Liver (tissue), 9 donors: ENCODE measurements around the gene CDK2AP2. TPM values are rescaled to one million over a fixed set of nuclear protein-coding genes. Genes with fewer than 3 reads are reported as not detected.

Experiments
- DNase-seq: peaks from one replicate; pipeline ENCODE4 v3.0.0-alpha.2; 2017; ENCODE audit warnings: low spot score
- H3K27ac ChIP-seq, 2 donors: one replicate each; pipeline ENCODE4 v1.7.0; 2013; ENCODE audit warnings: inconsistent platforms in 2 of 2, low read length in 2 of 2, control low read depth in 1 of 2, low read depth in 1 of 2, mild to moderate bottlenecking in 1 of 2
- H3K27me3 ChIP-seq, 4 donors: one replicate each; pipeline versions ENCODE4 v1.6.1 to v1.7.0; 2013; ENCODE audit warnings: low read length in 3 of 4, inconsistent platforms in 1 of 4, mild to moderate bottlenecking in 1 of 4, moderate library complexity in 1 of 4; ENCODE audit not compliant: control insufficient read depth in 4 of 4, insufficient read depth in 4 of 4
- H3K36me3 ChIP-seq, 4 donors: one replicate each; pipeline versions ENCODE4 v1.6.1 to v1.7.0; 2013; ENCODE audit warnings: low read length in 3 of 4, mild to moderate bottlenecking in 3 of 4, low read depth in 1 of 4, moderate library complexity in 1 of 4; ENCODE audit not compliant: control insufficient read depth in 4 of 4, insufficient read depth in 3 of 4
- H3K4me1 ChIP-seq, 4 donors: one replicate each; pipeline versions ENCODE4 v1.6.1 to v1.7.0; 2013; ENCODE audit warnings: low read length in 3 of 4, mild to moderate bottlenecking in 3 of 4, moderate library complexity in 1 of 4; ENCODE audit not compliant: control insufficient read depth in 4 of 4, insufficient read depth in 4 of 4
- H3K4me3 ChIP-seq, 3 donors: one replicate each; pipeline versions ENCODE4 v1.6.1 to v1.7.0; 2013; ENCODE audit warnings: low read length in 3 of 3, control low read depth in 1 of 3, low read depth in 1 of 3, mild to moderate bottlenecking in 1 of 3
- H3K9ac ChIP-seq, 2 donors: one replicate each; pipeline ENCODE4 v1.7.0; 2013; ENCODE audit warnings: low read length in 2 of 2, mild to moderate bottlenecking in 2 of 2, moderate library complexity in 2 of 2, control low read depth in 1 of 2, low read depth in 1 of 2
- H3K9me3 ChIP-seq, 4 donors: one replicate each; pipeline versions ENCODE4 v1.6.1 to v1.7.0; 2013; ENCODE audit warnings: low read length in 3 of 4; ENCODE audit not compliant: control insufficient read depth in 4 of 4
- EGR1 ChIP-seq, 2 donors: IDR thresholded peaks; 2 replicates each; pipeline ENCODE4 v1.6.1; 2016 to 2018; ENCODE audit warnings: antibody characterized with exemption in 2 of 2, low read depth in 2 of 2
- FOXA2 ChIP-seq: IDR thresholded peaks from 2 replicates; pipeline ENCODE4 v1.6.1; 2016; ENCODE audit warnings: antibody characterized with exemption
- GABPA ChIP-seq, 2 donors: IDR thresholded peaks in 1 of 2; conservative IDR thresholded peaks in 1 of 2; 2 replicates each; pipeline ENCODE4 v1.6.1; 2016; ENCODE audit warnings: antibody characterized with exemption in 2 of 2, mild to moderate bottlenecking in 1 of 2, moderate library complexity in 1 of 2
- HNF4G ChIP-seq: IDR thresholded peaks from 2 replicates; pipeline ENCODE4 v1.6.1; 2016; ENCODE audit warnings: antibody characterized with exemption
- MAX ChIP-seq: IDR thresholded peaks from 2 replicates; pipeline ENCODE4 v1.6.1; 2016; ENCODE audit warnings: antibody characterized with exemption
- NR2F2 ChIP-seq: IDR thresholded peaks from 2 replicates; pipeline ENCODE4 v1.6.1; 2016; ENCODE audit warnings: antibody characterized with exemption
- RAD21 ChIP-seq, 2 donors: IDR thresholded peaks; 2 replicates each; pipeline ENCODE4 v1.6.1; 2016; ENCODE audit warnings: antibody characterized with exemption in 2 of 2, mild to moderate bottlenecking in 2 of 2
- RXRA ChIP-seq, 2 donors: IDR thresholded peaks; 2 replicates each; pipeline ENCODE4 v1.6.1; 2017 to 2018; ENCODE audit warnings: antibody characterized with exemption in 2 of 2, mild to moderate bottlenecking in 1 of 2
- SP1 ChIP-seq: IDR thresholded peaks from 2 replicates; pipeline ENCODE4 v1.6.1; 2018; ENCODE audit warnings: antibody characterized with exemption, mild to moderate bottlenecking
- TAF1 ChIP-seq: conservative IDR thresholded peaks from 2 replicates; pipeline ENCODE4 v1.6.1; 2016; ENCODE audit warnings: antibody characterized with exemption, mild to moderate bottlenecking
- YY1 ChIP-seq: IDR thresholded peaks from 2 replicates; pipeline ENCODE4 v1.6.1; 2016; ENCODE audit warnings: antibody characterized with exemption, mild to moderate bottlenecking
- WGBS: extraction: QIAGEN DNeasy Blood & Tissue Kit; methylation state at CpG from one replicate; pipeline ENCODE4 v1.1.7; 2013; 5-methylcytosine and 5-hydroxymethylcytosine counted together
- polyA plus RNA-seq, 2 donors: library from polyadenylated mRNA; stranded (reverse) in 1 of 2; unstranded in 1 of 2; fragments of 200-250 nt in 1 of 2; fragments of >200 nt in 1 of 2; fragmentation: Nextera tagmentation in 1 of 2; extraction: Ambion mirVana in 1 of 2; gene quantifications; one replicate each; pipeline versions ENCODE4 v1.2.1 to v1.2.3, GENCODE V29; 2013 to 2015
- total RNA-seq, 2 donors: library from RNA; depleted of rRNA; stranded (reverse); fragments of >200 nt; gene quantifications; one replicate each; pipeline ENCODE4 v1.2.3, GENCODE V29; 2014
- TF ChIP-seq, protein P1 (sequence below): IDR thresholded peaks from 2 replicates; pipeline ENCODE4 v1.6.1; 2016; ENCODE audit warnings: antibody characterized with exemption
- TF ChIP-seq, protein P2 (sequence below): IDR thresholded peaks from 2 replicates; pipeline ENCODE4 v1.6.1; 2016; ENCODE audit warnings: antibody characterized with exemption, mild to moderate bottlenecking
- TF ChIP-seq, protein P3 (sequence below): IDR thresholded peaks from 2 replicates; pipeline ENCODE4 v1.6.1; 2016; ENCODE audit warnings: antibody characterized with exemption
- donor health status: healthy.
- donor health status: healthy.
- donor health status: healthy.
- donor health status: healthy.
- donor health status: healthy.

The CDK2AP2 gene
- total and polyA plus RNA-seq, 4 donors: 14.1 to 126 (median 56.6) TPM

DNA sequence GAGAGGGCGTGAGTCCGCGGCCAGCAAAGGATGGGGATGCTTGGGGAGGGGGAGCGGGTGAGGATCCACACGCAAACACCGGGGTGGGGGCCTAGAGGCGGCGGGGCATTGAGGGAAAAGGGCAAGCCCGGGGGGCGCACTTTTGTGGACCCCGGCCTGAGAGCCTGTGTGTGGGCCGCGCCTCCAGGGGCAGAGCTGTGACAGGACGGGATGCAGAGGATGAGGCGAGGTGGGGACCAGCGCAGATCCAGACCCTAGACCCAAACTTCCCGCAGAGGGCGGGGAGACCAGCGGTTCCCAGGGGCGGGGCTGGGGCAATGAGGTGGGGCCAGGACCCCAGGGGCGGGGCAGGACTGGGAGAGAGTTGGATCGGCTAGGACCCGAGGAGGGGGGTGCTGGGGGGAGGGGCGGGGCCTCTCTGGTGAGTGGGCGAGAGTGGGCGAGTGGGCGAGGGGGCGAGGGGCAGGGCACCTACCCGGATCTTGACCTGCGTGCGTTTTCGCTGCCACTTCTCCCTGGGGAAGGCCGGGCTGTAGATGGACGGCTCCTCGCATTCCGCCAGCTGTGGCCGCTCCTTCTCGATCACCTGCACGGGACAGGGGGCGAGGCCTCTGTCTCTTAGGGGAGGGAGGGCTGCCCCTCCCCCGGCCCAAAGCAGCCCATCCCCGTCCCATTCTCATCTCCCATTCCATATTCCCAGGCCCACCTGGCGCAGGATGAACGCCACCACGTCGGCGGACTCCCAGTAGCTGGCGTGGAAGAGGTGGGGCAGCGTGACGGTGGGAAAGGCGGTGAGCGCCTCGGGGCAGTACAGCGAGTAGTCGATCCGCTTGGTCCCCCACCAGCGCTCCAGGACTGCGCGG, 13.4 kb downstream of the CDK2AP2 start (continued):
- no peak for TF ChIP-seq NR2F2
- no peak for TF ChIP-seq FOXA2
- TF ChIP-seq, protein P1, sequence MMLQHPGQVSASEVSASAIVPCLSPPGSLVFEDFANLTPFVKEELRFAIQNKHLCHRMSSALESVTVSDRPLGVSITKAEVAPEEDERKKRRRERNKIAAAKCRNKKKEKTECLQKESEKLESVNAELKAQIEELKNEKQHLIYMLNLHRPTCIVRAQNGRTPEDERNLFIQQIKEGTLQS: no peak
- TF ChIP-seq RAD21 (IDR thresholded peaks at IDR 0.05): no peak
- TF ChIP-seq HNF4G: no peak
- TF ChIP-seq EGR1 (IDR thresholded peaks at IDR 0.05; ENCODE audit: low read depth in 2 of 2): no peak

GRCh38 chr11:67493548-67494370, 14.2 kb downstream of the CDK2AP2 start:
- Histone ChIP-seq H3K36me3 (peaks cover 4 to 49% (median 13%) of the 10 kb centered on the region in 4 donors), H3K27ac (no peak overlapping the region), H3K9ac (no peak overlapping the region), H3K4me3 (no peak overlapping the region), H3K4me1 (no peaks in the 10 kb centered on the region), H3K27me3 (no peaks in the 10 kb centered on the region), H3K9me3 (no peaks in the 10 kb centered on the region)
- no peak for DNase-seq
- TF ChIP-seq, protein P1: no peak
- TF ChIP-seq, protein P2, sequence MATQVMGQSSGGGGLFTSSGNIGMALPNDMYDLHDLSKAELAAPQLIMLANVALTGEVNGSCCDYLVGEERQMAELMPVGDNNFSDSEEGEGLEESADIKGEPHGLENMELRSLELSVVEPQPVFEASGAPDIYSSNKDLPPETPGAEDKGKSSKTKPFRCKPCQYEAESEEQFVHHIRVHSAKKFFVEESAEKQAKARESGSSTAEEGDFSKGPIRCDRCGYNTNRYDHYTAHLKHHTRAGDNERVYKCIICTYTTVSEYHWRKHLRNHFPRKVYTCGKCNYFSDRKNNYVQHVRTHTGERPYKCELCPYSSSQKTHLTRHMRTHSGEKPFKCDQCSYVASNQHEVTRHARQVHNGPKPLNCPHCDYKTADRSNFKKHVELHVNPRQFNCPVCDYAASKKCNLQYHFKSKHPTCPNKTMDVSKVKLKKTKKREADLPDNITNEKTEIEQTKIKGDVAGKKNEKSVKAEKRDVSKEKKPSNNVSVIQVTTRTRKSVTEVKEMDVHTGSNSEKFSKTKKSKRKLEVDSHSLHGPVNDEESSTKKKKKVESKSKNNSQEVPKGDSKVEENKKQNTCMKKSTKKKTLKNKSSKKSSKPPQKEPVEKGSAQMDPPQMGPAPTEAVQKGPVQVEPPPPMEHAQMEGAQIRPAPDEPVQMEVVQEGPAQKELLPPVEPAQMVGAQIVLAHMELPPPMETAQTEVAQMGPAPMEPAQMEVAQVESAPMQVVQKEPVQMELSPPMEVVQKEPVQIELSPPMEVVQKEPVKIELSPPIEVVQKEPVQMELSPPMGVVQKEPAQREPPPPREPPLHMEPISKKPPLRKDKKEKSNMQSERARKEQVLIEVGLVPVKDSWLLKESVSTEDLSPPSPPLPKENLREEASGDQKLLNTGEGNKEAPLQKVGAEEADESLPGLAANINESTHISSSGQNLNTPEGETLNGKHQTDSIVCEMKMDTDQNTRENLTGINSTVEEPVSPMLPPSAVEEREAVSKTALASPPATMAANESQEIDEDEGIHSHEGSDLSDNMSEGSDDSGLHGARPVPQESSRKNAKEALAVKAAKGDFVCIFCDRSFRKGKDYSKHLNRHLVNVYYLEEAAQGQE: no peak
- TF ChIP-seq YY1: no peak
- no peak for TF ChIP-seq SP1
- TF ChIP-seq RAD21 (IDR thresholded peaks at IDR 0.05): no peak
- TF ChIP-seq NR2F2: no peak
- TF ChIP-seq GABPA (IDR thresholded peaks at IDR 0.05 in 1 of 2, conservative IDR thresholded peaks at IDR 0.05 in 1 of 2): no peak
- TF ChIP-seq MAX: no peak
- TF ChIP-seq RXRA (IDR thresholded peaks at IDR 0.05): no peak
- WGBS: 97% methylated on average over 65 of the region's 65 CpGs

DNA sequence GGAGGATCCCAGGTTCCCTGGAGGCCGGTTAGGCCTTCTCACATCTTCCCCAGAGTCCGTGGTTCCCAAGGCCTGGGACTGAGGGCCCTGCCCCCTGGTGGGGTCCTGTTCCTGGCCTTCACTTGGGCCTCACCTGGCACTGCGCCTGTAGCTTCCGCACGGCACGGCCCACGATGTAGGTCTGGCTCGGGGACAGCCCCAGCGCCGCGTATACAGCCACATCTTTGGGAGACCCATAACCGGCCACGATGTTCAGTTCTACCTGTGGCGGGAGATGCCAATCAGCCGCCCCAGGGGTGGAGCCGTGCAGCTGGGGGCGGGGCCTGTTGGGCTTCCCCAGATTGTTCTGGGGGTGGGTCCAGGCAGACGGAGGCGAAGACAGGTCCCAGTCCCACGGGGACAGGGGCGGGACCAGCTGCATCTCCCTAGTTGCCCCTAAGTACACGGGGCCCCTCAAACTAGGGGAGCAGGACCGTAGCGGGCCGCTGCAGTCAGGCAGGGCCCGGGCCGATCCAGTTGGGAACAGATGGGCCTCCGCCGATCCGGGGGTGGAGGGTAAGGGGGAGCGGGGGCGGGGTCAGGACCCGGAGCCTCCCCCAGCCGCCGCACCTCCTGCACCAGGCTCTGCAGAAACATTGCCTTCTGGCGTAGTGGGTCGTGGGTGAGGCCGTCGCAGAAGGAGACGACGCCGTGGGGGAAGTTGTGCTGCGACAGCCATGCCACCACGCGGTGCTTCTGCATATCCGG, 15.0 kb downstream of the CDK2AP2 start:
- WGBS: 91% methylated on average over 46 of the region's 46 CpGs
- Histone ChIP-seq H3K4me3 (no peak overlapping the region), H3K27ac (no peak overlapping the region), H3K27me3 (no peaks in the 10 kb centered on the region), H3K36me3 (peaks cover 4 to 47% (median 16%) of the 10 kb centered on the region in 4 donors), H3K4me1 (no peaks in the 10 kb centered on the region), H3K9me3 (no peaks in the 10 kb centered on the region), H3K9ac (no peak overlapping the region)
- TF ChIP-seq, protein P3, sequence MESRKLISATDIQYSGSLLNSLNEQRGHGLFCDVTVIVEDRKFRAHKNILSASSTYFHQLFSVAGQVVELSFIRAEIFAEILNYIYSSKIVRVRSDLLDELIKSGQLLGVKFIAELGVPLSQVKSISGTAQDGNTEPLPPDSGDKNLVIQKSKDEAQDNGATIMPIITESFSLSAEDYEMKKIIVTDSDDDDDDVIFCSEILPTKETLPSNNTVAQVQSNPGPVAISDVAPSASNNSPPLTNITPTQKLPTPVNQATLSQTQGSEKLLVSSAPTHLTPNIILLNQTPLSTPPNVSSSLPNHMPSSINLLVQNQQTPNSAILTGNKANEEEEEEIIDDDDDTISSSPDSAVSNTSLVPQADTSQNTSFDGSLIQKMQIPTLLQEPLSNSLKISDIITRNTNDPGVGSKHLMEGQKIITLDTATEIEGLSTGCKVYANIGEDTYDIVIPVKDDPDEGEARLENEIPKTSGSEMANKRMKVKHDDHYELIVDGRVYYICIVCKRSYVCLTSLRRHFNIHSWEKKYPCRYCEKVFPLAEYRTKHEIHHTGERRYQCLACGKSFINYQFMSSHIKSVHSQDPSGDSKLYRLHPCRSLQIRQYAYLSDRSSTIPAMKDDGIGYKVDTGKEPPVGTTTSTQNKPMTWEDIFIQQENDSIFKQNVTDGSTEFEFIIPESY: no peak
- TF ChIP-seq TAF1 (no peak), SP1 (no peak), YY1 (no peak), MAX (no peak)
- TF ChIP-seq, protein P2: no peak
- DNase-seq: no peak
